ENCODE measurements around the gene IL13RA1.
"Not testable (repeated sequence)": the region's sequence is repeated elsewhere in the genome, so short reads cannot be mapped to it uniquely, and the experiment has no call there.

The IL13RA1 gene

DNA sequence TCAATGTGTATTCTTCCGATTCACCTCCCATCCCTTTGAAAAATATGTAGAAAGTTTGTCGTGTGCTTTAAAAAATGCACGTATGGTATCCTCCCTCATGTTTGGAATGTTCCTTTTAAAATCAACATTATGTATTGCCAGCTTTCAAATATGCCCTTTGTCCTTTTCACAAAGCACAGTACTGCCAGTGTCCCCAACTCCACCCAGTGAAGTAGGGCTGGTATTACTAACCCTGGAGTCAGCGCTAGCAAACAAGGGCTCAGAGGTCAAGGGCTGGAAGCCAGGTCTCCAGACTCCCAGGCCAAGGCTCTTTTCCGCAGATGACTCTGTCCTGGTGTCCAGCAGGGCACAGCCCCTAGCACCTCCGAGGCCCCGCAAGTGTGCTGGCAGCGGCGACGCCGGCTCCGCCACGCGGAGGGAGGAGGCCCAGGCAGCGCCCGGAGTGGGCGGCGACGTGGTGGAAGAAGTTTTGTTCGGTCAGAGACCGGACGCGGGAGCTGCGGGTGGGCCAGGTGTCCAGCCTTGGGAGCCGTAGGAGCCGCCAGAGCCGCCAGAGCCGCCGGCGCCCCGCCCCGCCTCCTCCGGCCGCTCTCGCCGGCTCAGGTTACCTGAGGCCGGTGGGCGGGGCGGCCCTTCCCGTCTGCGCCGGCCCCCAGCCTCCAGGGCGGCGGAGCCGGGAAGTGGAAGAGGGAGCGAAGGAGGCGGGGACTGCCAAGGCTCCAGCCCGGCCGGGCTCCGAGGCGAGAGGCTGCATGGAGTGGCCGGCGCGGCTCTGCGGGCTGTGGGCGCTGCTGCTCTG is at the start of gene IL13RA1:
IL13RA1 (plus strand) TSS at position 720 of the 799 bp plus-strand sequence; CDS start at position 753, 33 bp downstream.
- DNase-seq (ENCODE audit: low read depth in 2 of 2): no peak

DNA sequence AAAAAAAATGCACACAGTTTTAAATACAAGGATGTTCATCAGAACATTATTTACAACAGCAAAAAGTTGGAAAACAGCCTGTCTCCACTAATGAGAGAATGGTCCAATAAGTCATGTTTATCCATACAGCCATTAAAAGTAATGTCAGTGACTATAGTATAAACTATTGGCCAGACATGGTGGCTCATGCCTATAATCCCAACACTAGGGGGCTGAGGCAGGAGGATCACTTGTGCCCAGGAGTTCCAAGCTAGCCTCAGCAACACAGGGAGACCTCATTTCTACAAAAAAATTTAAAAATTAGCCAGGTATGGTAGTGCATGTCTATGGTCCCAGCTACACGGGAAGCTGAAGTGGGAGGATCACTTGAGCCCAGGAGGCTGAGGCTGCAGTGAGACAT is 48.1 kb upstream of the IL13RA1 start:
- no peak for DNase-seq (ENCODE audit: low read depth in 2 of 2)

DNA sequence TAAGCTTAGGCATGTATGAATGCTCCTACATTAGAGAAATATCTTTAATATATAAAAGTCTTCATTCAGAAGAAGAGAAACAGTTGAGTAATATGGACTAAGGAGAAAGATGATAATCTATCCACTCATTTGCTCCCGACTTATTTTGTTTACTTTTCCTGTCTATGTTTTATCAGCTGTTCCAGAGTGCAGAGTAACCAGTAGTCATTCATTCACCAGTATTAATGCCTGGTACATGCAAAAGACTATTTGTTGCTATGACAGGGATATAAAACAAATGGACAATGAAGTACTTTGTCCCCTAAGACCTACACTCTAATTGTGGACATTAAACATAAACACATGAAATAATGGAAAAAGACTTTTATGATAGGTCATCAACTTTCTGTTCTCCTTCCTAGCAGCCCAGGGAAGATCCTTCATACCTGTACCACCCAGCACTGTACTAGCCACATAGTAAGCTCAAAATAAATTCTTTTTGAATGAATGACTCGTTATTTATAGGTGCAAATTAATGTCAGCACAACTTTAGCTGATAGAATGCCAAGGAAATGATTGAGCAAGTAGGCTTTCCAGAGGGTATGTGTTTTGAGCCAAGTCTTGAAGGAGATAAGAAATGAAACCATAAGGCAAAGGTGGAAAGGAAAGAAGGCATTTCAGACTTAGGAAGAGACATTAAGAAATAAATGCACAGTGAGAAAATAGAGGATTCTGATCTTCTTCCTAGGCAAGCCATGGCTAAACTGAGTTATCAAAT is 45.0 kb upstream of the IL13RA1 start:
- no peak for DNase-seq (ENCODE audit: low read depth in 2 of 2)

DNA sequence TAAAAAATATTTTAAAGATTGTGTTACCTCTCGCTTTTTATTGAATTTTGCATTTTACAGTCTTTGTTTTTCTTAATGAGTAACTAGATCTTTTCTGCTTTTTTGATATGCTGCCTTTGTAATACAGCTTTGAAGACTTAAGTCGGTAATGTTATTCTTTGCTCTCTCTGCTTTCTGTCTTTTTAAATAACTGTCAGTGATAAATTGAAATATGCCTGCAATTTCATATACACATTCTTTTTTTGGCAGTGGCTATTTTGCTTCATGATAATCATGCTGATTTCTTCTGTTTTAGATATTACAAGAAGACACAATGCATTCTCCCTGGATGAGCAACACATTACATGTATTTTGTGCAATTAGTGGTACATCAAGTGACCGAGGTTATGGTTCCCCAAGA is 42.0 kb upstream of the IL13RA1 start:
- DNase-seq (ENCODE audit: low read depth in 2 of 2): no peak

DNA sequence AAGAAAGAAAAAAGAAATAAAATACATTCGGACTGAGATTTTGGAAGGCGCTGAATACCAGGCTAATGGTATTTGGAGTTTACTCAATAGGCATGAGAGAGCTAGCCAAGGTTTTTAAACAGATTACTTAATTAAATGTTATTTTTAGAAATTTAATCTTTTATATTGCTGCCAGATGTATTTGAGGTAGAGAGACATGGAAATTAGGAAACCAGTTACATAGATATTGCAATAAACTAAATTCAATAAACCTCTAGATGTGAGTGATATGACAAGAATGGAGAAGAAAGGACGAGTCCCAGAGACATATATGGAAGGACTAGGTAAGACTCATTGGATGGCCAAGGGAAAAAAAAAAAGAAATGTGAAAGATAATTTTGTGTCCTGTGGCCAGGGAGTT is 38.5 kb upstream of the IL13RA1 start:
- DNase-seq (ENCODE audit: low read depth in 2 of 2): no peak

DNA sequence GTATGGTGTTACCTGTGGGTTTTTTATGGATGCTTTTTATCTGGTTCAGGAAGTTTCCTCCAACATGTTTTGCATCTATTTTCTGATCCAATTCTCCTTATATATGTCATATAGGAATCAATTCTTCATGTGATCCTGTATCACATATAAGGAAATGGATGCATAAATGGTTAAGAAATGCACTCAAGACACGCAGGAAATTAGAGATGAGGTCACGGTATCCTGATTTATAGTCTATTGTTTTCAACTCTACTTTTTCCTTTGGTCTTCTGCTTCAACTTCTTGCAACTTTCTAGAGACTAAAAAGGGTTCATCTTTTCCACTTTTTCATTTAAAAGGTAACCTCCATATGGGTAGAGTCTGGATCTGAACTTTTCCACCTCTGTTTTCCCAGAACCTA is 33.6 kb upstream of the IL13RA1 start:
- no peak for DNase-seq (ENCODE audit: low read depth in 2 of 2)

DNA sequence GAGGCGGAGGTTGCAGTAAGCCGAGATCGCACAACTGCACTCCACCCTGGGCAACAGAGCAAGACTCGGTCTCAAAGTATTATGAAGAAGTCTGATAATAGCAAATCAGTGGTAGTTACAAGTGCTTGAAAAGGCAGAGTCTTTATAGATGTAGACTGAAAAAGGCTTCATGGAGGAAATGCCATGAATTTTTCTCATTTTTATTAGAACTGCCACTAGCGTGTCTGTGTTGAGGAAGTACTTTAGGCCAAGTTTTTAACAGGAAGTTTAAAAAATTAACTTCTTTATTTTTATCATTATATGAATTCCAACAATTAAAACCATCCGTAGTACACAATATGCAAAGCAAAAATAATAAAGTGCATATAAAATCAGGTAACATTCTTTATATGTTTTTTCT is 32.8 kb upstream of the IL13RA1 start:
- DNase-seq (ENCODE audit: low read depth in 2 of 2): no peak

DNA sequence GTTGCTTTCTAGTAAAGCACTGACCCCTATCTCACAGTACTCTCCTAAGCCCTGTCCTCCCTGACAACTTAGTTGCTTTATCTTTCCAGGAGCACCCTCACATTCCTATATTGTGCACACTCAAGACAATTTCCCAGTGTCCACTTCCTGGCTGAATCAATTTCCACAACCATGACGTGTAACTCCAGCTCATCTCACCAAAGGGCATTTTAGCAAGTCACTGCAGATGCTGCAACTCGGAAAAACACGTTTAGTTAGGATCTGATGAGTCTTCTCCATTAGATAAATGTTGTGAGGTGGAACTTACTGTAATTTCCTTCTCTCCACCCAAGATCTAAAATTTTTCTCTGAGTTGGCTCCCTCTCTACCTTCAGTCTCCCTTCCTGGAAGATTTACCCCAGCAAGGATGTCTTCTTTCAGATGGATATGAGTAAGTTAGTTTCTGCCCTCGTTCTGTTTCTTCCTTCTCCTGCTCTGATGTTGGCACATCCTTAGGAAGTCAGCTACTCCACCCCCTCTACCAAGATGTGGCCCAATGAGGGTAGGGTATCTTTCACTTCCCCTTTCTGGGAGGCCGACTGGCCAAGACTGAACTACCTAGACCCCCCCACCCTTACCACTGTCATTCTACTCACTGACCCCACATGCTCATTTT is 28.8 kb upstream of the IL13RA1 start:
- no peak for DNase-seq (ENCODE audit: low read depth in 2 of 2)

DNA sequence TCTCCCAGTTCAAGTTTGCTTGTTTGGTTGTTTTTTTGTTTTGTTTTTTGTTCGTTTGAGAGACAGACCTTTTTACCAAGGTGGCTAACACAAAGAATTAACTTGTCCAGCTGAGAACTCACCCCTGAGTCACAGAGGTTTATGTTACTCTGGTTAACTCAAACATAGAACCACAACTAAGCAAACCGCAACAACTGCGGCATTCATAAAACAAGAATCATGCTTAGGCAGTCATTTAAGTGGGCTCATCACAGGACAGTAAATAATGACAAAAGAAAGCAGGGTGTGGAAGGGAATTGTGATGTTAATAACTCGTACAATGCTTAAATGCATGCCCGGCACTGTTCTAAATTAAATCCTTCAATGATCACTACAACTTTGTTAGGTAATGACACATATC is 24.7 kb upstream of the IL13RA1 start:
- DNase-seq (ENCODE audit: low read depth in 2 of 2): no peak

DNA sequence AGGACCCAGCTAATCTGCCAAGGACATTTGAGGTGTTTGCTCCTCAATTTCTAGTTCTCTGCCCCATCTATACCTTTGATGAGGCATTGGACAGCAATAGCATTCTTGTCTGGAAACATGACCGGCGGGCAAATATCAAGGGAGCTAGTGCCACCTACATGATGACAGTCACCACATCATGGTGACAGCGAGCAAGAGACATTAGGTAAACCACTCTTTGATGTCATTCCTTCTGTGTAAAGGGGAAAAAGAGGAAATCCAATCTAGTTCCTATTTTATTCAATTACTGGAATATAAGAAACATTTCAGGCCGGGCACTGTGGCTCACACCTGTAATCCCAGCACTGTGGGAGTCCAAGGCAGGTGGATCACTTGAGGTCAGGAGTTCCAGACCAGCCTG is 20.7 kb upstream of the IL13RA1 start:
- no peak for DNase-seq (ENCODE audit: low read depth in 2 of 2)

DNA sequence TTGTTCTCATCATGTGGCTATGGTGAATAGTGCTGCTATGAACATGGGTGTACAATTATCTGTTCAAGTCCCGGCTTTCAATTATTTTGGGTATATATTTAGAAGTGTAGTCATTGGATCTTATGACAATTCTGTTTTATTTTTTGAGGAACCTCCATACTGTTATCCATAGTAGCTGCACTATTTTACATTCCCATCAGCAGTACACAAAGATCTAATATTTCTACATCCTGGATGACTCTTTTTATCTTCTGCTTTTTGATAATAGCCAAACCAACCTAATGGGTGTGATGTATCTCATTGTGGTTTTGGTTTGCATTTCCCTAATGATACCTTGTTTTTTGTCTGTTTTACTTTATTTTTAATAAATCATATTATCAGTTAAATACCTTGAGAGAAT is 12.9 kb upstream of the IL13RA1 start:
- DNase-seq (ENCODE audit: low read depth in 2 of 2): no peak

DNA sequence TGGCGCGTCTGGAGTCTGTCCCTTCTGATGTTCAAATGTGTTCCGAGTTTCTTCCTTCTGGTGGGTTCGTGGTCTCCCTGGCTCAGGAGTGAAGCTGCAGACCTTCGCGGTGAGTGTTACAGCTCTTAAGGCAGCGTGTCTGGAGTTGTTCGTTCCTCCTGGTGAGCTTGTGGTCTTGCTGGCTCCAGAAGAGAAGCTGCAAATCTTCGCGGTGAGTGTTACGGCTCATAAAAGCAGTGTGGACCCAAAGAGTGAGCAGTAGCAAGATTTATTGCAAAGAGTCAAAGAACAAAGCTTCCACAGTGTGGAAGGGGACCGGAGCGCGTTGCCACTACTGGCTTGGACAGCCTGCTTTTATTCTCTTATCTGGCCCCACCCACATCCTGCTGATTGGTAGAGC is 11.5 kb upstream of the IL13RA1 start:
- DNase-seq (ENCODE audit: low read depth in 2 of 2): not testable (repeated sequence)

DNA sequence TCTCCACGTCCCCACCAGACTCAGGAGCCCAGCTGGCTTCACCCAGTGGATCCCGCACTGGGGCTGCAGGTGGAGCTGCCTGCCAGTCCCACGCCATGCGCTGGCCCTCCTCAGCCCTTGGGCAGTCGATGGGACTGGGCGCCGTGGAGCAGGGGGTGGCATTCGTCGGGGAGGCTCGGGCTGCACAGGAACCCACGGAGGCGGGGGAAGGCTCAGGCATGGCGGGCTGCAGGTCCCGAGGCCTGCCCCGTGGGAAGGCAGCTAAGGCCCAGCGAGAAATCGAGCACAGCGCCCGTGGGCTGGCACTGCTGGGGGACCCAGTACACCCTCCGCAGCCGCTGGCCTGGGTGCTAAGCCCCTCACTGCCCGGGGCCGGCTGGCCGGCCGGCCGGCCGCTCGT is 10.6 kb upstream of the IL13RA1 start:
- DNase-seq (ENCODE audit: low read depth in 2 of 2): not testable (repeated sequence)

DNA sequence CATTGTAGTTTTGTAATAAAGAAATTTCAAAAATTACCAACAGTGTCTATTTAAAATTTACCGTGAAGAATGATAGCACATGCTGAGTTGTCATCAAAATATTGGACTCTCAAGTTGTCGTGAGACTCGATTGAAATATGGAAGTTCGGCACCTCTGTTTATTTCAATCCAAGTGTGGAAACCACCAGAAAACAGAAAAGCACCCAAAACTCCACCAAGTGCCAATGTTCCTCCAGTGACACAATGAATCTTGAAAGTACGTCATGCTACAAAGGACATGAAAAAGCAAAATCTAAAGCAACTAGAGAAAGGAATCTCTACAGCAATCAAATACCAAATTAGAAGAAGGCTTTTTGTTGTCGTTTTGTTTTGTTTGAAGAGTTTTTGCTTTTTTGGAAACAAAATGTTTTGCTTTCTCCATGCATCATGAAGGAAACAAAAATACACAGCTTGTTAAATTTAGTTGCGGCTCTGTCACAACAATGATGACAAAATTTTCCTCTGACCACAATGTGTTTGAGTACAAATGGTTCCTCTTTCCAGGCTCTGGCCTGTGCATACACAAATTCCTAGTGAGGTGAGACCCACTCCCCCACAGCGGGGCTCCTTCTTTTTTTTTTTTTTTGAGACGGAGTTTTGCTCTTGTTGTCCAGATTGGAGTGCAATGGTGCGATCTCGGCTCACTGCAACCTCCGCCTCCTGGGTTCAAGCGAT is 9.6 kb upstream of the IL13RA1 start:
- DNase-seq (ENCODE audit: low read depth in 2 of 2): no peak

DNA sequence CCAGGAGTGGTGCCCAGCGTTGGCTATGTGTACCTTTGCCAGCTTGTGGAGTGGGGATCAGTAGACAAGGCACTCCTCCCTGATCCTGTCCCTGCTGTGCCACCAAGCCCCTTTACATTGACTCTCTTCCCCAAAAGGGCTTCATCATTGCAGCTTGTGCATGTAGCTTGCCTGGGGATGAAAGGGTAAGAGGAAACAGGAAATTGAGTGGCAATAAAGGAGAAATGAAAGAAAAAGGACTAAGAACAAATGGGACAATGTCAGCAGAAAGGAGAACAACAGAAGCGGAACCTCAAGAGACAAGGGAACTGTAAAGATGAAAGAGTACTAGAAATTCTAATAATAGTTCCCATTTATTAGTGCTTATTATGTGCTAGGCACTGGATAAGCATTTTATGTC is 8.7 kb upstream of the IL13RA1 start:
- no peak for DNase-seq (ENCODE audit: low read depth in 2 of 2)

DNA sequence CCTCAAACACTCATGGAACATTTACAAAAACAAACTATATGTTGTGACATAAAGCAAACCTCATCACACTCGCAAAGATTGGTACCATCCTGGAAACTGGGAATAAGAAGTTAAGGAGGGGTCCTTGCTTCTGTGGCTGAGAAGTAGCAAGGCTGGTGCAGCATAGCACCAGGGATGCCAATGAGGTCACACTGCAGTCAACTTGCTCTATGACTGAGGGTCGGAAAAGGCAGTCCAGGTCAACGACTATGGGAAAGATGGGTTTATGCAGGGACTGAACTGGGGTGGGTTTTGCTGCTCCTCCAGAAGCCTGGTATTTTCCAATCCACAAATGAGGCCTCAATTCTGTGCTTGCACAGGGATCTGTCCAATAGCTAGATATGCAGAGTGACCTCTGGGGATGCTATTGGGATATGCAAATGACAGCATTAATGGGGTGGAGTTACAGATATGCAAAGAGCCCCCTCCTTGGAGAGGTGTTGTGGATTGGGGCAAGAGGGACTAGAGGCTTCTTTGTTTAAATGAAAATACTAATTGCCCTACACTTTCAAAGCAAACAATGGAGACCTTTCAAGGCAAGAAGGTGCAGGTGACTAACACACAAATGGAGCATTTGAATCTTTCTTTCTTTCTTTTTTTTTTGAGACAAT is 7.2 kb upstream of the IL13RA1 start:
- no peak for DNase-seq (ENCODE audit: low read depth in 2 of 2)

DNA sequence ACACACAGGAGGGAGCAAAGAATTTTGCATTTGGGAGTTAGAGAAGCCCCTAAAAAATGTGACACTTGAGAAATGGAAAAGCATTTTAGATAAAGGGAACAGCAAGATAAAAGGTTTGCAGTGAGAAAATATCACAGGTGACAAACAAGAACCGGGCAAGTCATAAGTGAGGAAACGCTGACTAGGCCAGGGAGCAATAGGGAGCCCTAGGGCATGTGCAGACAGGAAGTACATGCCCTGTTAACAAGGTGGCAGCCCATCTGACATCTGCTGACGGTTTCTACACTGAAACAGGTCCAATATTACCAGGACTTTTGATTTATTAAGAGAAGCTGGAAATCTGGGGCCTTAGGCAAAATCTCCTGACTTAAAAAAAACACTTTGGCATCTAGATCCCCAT is 4.0 kb upstream of the IL13RA1 start:
- DNase-seq (ENCODE audit: low read depth in 2 of 2): no peak

DNA sequence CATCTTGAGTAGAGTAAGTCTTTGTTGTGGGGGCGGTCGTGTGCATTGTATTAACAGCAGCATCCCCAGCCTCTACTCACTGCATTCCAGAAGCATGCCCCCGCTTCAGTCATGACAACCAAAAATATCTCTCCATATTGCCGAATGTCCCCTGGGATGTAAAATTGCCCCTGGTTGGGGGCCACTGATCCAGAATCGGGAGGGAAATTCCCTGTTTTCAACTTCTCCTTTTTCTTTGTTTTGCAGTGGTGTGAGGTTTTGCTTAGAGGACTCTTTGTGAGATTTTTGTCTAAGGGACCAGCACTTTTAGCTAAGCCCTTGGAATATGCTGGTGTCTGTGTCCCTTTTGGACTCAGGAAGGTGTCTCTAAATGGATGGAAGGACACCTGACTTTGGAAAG is 3.0 kb upstream of the IL13RA1 start:
- no peak for DNase-seq (ENCODE audit: low read depth in 2 of 2)

DNA sequence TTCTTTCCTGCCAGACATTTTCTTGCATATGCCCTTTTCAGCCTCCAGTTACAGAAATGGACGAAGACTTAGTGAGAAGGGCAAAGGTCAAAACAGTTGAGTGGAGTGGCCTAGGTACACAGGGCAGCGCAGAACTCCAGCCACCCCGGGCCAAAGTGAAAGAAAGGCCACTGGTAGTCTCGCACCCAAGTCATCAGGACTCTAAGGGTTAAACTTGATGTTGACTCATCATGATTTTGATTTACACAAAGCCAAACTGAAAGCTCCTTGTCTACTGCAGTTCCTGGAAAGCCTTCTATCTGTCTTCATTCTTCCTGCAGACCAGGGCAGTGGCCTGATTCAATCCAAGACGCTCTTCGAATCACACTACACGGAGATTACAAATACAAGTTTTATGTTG is 2.6 kb upstream of the IL13RA1 start:
- no peak for DNase-seq (ENCODE audit: low read depth in 2 of 2)

DNA sequence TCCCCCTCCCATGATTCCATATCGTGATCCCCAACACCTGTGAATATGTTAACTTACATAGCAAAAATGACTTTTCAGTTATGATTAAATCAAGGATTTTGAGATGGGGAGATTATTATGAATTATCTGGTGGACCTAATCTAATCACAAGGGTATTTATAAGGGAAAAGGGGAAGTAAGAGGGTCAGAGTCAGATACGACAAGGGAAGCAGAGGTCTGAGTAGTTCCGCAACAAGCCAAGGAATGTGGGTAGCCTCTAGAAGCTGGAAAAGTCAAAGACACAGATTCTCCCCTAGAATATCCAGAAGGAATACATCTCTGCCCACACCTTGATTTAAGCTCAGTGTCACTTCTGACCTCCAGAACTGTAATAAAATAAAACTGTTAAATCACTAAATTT is 1.0 kb upstream of the IL13RA1 start:
- no peak for DNase-seq (ENCODE audit: low read depth in 2 of 2)

DNA sequence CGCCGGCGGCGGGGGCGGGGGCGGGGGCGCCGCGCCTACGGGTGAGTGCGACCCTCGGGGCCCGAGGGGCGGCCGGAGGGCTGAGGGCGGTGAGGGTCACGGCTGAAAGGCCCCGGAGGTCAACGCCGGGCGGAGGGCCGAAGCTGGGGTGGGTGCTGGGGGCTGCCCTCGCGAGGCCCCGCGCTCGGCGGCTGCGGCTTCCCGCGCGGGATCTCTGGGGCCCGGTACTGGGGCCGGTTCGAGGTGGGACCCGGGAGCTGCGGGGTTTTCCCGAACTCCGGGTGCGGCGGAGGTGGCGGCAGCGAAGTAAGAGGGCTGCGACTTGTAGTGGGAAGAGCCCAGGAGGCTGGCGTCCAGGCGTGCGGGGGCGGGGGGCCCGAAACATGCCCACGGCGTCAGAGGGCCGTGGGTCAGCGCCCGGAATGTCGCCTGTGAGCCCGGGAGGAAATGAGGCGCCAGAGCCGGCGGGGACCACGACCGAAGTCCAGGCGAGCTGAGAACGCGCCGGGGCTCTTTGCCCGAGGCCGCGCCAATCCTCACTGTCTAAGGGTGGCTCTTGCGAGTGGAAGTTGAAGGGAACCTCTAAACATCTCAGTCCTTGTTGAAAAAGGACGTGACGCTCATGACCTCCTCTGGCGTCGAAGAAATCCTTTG is 407 bp downstream of the IL13RA1 start:
- DNase-seq (ENCODE audit: low read depth in 2 of 2): no peak
